Measurements from ENCODE around the gene PON3.
"Not testable (repeated sequence)": the region's sequence is repeated elsewhere in the genome, so short reads cannot be mapped to it uniquely, and the experiment has no call there.

Gene PON3

GRCh38 chr7:95412075-95412474, 15.9 kb upstream of the PON3 start:
- DNase-seq (ENCODE audit: low read depth in 1 of 2, low spot score in 1 of 2), result no peak

DNA sequence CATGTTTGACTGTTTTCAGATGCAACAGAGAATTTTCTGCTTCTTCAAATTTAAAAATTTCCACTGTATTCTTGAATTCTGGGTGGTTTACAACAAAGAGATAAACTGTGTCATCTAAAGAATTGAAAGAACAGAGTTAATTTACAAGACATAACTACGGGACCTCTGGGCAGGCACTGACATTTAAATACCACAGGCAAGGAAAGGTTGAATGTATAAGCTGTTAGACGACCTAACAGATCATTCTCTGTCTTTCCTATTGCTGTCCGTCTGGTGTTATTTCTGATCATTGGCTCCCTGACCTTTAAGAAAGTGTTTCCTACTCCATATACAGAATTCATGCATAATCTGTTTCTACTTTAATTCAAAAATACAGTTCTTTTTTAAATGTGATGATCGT, 15.5 kb upstream of the PON3 start:
- no peak for DNase-seq (ENCODE audit: low read depth in 1 of 2, low spot score in 1 of 2)

GRCh38 chr7:95411036-95411435, 14.9 kb upstream of the PON3 start:
- DNase-seq (ENCODE audit: low read depth in 1 of 2, low spot score in 1 of 2), result no peak

- no peak for DNase-seq (ENCODE audit: low read depth in 1 of 2, low spot score in 1 of 2)
Measured at GRCh38 chr7:95407751-95408150, 11.6 kb upstream of the PON3 start.

- no peak for DNase-seq (ENCODE audit: low read depth in 1 of 2, low spot score in 1 of 2)
Measured at GRCh38 chr7:95405800-95406199, 9.6 kb upstream of the PON3 start.

DNA sequence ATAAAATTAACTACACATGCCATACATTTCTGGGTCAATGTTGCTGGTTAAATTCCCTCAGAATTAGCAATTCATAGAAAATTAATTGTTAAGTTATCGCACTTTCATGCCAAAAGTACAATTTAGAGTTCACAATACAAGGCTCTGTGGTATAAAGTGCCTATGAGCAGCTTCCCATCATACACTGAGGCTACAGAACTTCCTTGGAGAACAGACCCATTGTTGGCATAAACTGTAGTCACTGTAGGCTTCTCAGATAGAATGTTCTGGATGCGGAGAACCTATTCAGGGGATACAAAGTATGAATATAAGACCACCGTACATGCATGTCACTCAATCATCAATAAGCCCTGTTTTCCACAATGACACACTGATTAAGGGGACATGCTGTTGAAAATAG, 9.0 kb upstream of the PON3 start:
- no peak for DNase-seq (ENCODE audit: low read depth in 1 of 2, low spot score in 1 of 2)

DNA sequence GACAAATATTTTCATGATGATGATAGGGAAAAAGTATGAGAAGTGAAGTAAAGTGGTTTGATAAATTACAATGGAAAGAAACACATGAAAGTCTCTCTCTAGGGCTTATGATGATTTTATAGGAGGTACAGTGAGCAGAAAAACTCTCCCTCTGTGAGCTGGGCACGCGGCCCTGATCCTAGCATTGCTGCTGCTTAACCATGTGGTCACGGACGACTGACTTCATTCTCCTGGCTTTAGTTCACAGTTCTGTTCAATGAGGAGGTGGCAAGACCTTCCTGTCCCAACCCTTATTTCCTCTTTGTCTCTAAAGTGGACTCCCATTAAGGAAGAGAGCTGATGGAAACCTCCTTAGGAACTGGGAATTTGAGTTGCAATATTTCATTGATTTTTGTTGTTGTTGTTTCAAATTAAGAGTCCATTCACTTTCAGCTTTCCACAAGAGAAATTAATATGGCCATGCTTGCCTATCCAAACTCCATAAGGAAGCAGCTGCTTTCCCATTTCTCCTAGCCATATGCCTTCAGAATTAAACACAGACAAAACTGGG, 8.2 kb upstream of the PON3 start:
- DNase-seq (ENCODE audit: low read depth in 1 of 2, low spot score in 1 of 2), result no peak

DNA sequence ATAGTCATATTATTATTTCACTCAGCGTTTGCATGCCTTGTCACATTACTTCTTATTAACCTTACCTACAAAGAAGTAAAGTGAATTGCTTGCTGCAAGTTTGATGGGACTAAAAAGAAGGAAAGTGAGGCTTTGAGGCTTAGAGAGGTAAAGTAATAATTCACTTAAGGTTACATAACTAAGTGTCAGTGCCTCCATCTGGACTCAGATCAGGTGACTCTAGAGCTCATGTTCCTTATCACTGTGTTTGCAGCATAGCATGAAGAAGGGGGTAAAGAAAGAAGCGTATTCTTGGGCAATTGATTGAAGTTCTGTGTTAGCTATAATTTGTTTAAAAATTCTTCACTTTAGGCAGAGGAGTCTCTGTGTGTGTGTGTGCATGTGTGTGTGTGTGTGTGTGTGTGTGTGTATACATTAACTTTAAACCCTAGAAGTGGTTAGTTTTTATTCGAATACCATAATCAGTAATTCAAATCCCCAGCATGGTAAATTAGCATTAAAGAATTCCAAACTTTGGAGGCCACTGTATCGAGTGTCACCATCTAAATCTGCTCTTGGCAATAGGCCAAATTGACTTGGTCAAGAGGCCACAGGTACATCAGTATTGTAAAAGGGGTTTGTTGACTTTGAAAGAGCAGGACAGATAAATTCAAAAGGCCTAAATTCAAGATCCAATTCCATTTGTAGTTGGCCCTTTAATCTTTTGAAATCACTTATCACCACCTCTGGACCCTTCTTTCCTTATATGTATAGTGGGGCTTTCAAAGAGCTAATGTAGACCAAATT, 2.2 kb upstream of the PON3 start:
- DNase-seq (ENCODE audit: low read depth in 1 of 2, low spot score in 1 of 2), result no peak

GRCh38 chr7:95397381-95397780, 1.2 kb upstream of the PON3 start:
- no peak for DNase-seq (ENCODE audit: low read depth in 1 of 2, low spot score in 1 of 2)

DNA sequence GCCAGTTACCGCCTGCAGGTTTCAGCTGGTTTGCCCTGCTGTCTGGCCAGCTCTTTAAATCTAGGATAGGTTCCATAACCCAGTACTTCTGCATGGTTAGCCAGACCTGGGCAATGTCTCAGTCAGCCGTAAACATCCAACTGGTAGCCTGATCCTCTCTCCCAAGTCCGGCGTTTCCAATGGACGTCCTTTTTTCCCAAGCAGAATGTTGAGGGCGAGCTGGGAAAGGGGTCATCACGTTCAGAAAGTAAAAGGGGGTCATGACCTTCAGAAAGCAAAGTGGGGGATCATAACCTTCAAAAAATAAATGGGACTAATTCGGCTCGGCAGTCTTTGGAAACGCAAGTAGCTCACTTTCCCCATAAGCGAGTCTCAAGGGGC, 430 bp downstream of the PON3 start:
- no peak for DNase-seq (ENCODE audit: low read depth in 1 of 2, low spot score in 1 of 2)

DNA sequence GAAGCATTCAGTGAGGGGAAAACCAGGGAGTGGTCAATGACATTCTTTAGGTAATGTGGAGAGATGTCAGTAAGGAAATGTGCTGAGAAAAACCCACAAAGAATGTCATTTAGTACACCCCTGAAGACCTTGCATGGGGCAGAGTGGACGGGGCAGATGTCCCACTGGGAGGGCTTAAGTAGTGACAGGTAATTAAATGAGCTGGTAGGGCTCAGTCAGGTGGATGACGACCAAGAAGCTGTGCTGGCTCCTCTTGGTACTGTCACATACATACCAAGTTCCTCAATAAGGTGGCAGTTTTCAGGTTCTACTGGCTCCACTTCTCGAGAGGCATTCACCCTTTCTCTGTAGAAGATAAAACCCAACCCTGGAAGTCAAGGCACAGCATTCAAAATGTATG, 1.8 kb downstream of the PON3 start:
- DNase-seq (ENCODE audit: low read depth in 1 of 2, low spot score in 1 of 2), result no peak

- DNase-seq (ENCODE audit: low read depth in 1 of 2, low spot score in 1 of 2), result no peak
Measured at GRCh38 chr7:95391761-95392160, 4.4 kb downstream of the PON3 start.

DNA sequence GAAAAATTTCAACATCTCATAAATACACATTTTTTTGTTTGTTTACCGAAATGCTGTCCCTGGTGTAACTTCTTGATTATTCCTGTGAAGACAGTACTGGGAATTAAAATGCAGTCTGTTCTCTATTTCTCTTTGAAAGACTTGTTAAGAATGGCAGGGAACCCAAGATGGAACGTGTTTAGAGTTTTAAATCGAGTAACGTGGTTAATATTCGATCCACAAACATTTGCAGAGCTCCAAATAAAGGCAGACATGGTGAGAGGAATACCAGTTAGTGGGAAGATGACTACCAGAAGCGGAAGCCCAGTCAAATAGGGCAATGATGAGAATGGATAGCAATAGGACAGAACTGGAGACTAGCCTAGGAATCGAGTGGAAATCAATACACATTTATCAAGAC, 6.7 kb downstream of the PON3 start:
- no peak for DNase-seq (ENCODE audit: low read depth in 1 of 2, low spot score in 1 of 2)

- DNase-seq (ENCODE audit: low read depth in 1 of 2, low spot score in 1 of 2), result not testable (repeated sequence)
Measured at GRCh38 chr7:95379457-95379856, 16.7 kb downstream of the PON3 start.

DNA sequence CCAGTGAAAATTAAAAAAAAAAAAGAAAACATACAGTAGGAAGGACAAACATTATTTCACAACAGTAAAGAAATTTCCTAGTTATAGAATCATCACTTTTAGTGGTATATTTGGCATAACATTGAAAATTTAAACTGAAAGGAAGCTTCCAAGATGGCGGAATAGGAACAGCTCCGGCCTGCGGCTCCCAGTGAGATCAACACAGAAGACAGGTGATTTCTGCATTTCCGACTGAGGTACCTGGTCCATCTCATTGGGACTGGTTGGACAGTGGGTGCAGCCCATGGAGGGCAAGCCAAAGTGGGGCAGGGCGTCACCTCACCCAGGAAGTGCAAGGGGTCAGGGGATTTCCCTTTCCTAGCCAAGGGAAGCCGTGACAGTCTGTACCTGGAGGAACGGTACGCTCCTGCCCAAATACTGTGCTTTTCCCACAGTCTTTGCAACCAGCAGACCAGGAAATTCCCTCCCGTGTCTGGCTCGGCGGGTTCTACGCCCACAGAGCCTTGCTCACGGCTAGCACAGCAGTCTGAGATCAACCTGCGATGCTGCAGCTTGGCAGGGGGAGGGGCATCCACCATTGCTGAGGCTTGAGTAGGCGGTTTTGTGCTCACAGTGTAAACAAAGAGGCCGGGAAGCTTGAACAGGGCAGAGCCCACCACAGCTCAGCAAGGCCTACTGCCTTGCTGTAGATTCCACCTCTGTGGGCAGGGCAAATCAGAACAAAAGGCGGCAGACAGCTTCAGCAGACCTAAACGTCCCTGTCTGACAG, 19.4 kb downstream of the PON3 start:
- DNase-seq (ENCODE audit: low read depth in 1 of 2, low spot score in 1 of 2), result no peak

DNA sequence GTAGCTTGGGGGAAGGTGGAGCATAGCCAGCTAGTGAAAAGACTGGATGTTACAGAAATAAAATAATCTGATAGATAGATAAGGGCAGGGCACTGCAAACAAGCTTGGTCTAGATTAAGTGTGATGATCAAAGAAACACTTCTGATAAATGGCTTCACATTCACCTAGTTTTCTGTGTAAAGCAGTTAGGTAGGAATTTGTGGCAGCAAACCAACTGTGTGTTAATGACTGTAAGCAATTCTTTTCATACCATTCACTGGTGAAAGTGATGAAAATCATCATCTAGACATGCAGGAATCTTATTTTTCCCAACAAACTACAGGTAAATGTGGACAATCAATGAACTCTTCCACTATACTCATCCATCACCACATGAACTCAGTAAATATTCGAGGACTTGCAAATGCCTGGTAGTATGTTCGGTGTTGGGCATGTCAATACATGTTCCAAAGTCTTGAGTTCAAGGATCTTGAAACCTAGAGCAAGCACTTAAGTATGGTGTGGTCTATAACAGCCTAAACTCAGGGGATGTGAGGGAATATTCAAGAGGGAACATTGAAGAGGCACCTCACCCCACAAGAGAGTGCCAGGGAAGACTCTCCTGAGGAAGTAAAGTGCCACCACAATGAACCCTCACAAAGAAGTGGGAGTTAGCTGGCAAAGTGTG, 20.5 kb downstream of the PON3 start:
- no peak for DNase-seq (ENCODE audit: low read depth in 1 of 2, low spot score in 1 of 2)

GRCh38 chr7:95373323-95373722, 22.9 kb downstream of the PON3 start:
- DNase-seq (ENCODE audit: low read depth in 1 of 2, low spot score in 1 of 2), result no peak

DNA sequence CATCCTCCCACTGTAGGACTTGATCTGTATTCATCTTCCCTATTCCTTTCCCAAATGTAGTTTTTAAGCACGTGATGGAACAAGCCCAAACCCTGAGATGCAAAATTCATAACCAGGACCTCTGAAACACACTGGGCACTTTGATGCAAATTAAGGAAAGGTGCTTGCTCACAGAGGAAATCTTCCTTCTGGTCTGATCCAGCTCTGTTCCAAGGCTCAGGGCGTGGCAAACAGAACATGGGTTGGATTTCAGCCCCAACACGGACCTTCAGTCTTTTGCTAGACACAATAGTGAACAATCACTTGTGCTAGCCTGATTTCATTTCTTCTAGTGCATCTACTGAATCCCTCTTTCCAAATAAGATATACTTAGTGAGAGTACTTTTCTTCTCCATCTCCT, 27.9 kb downstream of the PON3 start:
- DNase-seq (ENCODE audit: low read depth in 1 of 2, low spot score in 1 of 2), result no peak

- DNase-seq (ENCODE audit: low read depth in 1 of 2, low spot score in 1 of 2), result no peak
Measured at GRCh38 chr7:95367606-95368005, 28.6 kb downstream of the PON3 start.

DNA sequence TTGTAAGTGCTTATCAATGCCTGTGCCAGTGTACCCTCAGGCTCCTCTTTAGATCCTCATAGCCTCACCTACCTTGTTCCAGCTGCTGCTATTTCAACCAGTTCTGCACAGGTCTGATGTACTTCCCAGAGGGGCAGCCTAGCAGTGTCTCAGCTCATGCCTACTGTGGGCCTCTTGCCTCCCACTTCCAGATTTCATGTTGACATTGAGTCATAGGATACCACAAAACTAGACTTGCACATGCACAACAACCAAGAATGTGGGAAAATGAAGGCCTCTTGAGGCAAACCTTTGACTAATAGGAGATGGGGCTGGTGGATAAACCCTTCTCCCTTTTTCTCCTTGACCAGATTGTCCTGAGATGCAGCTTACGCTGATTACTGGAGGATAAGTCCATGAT, 31.0 kb downstream of the PON3 start:
- no peak for DNase-seq (ENCODE audit: low read depth in 1 of 2, low spot score in 1 of 2)

DNA sequence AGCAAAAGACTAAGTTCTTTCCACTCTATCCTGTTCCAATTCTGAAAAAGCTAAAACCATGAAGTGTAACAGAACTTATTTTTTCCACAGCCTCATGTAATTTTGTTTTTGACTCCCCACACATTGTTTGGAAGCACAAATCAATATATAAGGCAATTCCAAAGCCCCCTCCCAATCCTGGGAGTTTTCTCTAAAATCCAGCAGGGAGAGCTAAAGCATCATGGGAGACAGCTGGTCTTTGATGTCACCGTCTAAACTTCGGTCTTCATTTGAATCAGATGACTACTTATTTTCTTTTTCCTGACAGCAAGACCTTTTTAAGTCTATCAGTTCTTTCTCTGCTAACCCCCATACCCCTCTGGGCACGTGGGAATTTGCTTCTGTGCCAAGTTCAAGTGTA, 38.6 kb downstream of the PON3 start:
- no peak for DNase-seq (ENCODE audit: low read depth in 1 of 2, low spot score in 1 of 2)
